HL-60 (cell line): ENCODE results near the gene SPCS1.
A peak's percentile ranks its signal among the peaks of the same experiment; 100 is the strongest.

Source experiments
- DNase-seq, 2 experiments: peaks; one replicate each; pipeline ENCODE4 v3.0.0-alpha.2; 2010 to 2020; ENCODE audit warnings: low read depth in 1 of 2, low spot score in 1 of 2
- H3K27ac ChIP-seq: fragments of 250-450 bp; sonication (Bioruptor Pico); replicated peaks from 2 replicates; pipeline ENCODE4 v1.5.1; 2020; ENCODE audit warnings: mild to moderate bottlenecking, moderate library complexity
- H3K27me3 ChIP-seq: fragments of 250-450 bp; sonication (Bioruptor Pico); 2 replicates; pipeline ENCODE4 v1.5.1; 2021; ENCODE audit warnings: mild to moderate bottlenecking, moderate library complexity; ENCODE audit not compliant: insufficient read depth, poor library complexity, severe bottlenecking
- H3K4me3 ChIP-seq: replicated peaks from 2 replicates; pipeline ENCODE4 v1.5.1; 2011; ENCODE audit warnings: mild to moderate bottlenecking, control low read depth, low read length; ENCODE audit not compliant: insufficient read depth
- GABPA ChIP-seq: IDR thresholded peaks from 2 replicates; pipeline ENCODE4 v1.6.1; 2012; ENCODE audit warnings: low read depth
- POLR2AphosphoS5 ChIP-seq: IDR thresholded peaks from 2 replicates; pipeline ENCODE4 v1.6.1; 2012; ENCODE audit warnings: low read depth
- SPI1 ChIP-seq: IDR thresholded peaks from 2 replicates; pipeline ENCODE4 v1.6.1; 2012; ENCODE audit warnings: low read depth, mild to moderate bottlenecking, borderline replicate concordance
- TF ChIP-seq, protein P1 (sequence below): IDR thresholded peaks from one replicate; pipeline ENCODE4 v1.5.1; 2011; ENCODE audit warnings: low read length, control low read depth, inconsistent platforms; ENCODE audit not compliant: insufficient read depth
- TF ChIP-seq, protein P2 (sequence below): IDR thresholded peaks from 2 replicates; pipeline ENCODE4 v1.6.1; 2012; ENCODE audit warnings: low read depth; ENCODE audit not compliant: insufficient replicate concordance

The SPCS1 gene

DNA sequence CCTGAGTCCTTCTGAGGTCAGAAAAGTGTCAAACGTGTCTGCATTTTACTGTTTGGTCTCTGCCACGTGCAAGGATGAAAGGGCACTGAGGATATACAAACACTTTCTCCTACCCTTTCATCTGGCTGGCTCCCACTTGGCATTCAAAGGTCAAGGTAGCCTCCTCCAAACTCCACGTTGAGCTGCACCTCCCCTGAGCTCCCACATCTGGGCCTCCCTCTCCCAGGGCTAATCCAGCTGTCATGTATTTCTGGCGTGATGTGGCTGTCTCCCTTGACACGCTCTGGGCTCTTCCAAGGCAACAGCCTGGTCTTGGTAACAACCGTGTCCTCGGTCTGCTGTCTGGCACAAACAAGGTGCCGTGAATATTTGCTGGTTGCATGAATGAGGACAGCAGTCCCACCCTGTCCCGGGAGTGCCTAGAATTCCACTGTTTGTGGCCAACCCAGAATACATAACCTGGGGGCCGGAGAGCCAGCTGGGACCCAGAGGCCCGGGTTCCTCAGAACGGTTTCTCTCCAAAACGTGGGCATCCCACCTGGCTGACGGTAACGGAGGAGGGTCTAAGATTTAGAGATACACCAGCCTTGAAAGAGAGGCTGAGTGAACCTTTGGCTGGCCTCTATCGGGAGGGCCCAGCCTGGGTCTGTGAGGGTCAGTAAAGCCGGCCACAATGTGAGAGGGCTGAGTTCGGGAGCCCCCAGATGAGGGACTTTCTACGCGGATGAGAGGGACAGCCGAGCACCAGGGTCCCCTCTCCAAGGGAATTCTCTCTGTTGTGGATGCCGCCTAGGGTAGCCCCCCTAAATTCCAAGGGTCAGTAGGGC, 1.1 kb upstream of the SPCS1 start:
- TF ChIP-seq, protein P1, sequence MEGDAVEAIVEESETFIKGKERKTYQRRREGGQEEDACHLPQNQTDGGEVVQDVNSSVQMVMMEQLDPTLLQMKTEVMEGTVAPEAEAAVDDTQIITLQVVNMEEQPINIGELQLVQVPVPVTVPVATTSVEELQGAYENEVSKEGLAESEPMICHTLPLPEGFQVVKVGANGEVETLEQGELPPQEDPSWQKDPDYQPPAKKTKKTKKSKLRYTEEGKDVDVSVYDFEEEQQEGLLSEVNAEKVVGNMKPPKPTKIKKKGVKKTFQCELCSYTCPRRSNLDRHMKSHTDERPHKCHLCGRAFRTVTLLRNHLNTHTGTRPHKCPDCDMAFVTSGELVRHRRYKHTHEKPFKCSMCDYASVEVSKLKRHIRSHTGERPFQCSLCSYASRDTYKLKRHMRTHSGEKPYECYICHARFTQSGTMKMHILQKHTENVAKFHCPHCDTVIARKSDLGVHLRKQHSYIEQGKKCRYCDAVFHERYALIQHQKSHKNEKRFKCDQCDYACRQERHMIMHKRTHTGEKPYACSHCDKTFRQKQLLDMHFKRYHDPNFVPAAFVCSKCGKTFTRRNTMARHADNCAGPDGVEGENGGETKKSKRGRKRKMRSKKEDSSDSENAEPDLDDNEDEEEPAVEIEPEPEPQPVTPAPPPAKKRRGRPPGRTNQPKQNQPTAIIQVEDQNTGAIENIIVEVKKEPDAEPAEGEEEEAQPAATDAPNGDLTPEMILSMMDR, result no peak
- DNase-seq, result peak in 1 of 2 experiments; percentile 23
- H3K4me3 ChIP-seq, result peak overlapping the region; percentile 76
- peak overlapping the region; percentile 90 for H3K27ac ChIP-seq
- H3K27me3 ChIP-seq, result no peaks in the 10 kb centered on the region

DNA sequence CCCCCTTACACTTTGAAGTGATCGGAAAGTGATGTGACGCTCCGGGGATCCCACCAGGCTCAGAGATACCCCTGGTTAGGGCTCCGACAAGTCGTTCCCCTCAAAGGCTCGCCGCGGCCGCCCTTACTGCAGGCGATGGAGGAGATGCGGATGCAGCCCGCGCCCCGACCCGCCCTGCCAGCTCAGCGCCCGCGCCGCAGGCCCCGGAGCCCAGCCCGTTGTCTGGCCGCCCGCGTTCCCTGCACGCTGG, 543 bp upstream of the SPCS1 start:
- TF ChIP-seq, protein P1, result no peak
- no peak for TF ChIP-seq GABPA
- TF ChIP-seq, protein P2, sequence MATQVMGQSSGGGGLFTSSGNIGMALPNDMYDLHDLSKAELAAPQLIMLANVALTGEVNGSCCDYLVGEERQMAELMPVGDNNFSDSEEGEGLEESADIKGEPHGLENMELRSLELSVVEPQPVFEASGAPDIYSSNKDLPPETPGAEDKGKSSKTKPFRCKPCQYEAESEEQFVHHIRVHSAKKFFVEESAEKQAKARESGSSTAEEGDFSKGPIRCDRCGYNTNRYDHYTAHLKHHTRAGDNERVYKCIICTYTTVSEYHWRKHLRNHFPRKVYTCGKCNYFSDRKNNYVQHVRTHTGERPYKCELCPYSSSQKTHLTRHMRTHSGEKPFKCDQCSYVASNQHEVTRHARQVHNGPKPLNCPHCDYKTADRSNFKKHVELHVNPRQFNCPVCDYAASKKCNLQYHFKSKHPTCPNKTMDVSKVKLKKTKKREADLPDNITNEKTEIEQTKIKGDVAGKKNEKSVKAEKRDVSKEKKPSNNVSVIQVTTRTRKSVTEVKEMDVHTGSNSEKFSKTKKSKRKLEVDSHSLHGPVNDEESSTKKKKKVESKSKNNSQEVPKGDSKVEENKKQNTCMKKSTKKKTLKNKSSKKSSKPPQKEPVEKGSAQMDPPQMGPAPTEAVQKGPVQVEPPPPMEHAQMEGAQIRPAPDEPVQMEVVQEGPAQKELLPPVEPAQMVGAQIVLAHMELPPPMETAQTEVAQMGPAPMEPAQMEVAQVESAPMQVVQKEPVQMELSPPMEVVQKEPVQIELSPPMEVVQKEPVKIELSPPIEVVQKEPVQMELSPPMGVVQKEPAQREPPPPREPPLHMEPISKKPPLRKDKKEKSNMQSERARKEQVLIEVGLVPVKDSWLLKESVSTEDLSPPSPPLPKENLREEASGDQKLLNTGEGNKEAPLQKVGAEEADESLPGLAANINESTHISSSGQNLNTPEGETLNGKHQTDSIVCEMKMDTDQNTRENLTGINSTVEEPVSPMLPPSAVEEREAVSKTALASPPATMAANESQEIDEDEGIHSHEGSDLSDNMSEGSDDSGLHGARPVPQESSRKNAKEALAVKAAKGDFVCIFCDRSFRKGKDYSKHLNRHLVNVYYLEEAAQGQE, result no peak
- TF ChIP-seq SPI1, result no peak
- no peak for TF ChIP-seq POLR2AphosphoS5
- Histone ChIP-seq H3K4me3 (peak overlapping the region; percentile 76), H3K27me3 (no peaks in the 10 kb centered on the region), H3K27ac (peak overlapping the region; percentile 90)
- no peak for DNase-seq

DNA sequence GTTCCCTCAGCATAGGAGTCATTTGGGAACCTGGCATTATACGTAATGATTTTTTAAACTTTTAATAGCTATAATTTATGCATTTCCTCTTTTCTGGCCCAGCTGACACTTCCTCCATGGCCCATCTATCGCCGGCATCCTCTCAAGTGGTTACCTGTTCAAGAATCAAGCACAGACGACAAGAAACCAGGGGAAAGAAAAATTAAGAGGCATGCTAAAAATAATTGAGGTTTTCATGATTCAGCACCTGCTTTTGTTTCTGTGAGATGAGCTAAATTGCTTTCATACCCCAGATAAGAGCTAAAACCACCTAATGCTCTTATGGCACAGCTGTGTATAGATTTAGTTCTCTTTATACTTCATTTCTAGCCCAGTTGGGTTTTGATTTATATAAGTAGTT, 1.7 kb downstream of the SPCS1 start:
- Histone ChIP-seq H3K4me3 (peak overlapping the region; percentile 76), H3K27ac (peak overlapping the region; percentile 90; the same call in 1 of the 2 replicates), H3K27me3 (no peaks in the 10 kb centered on the region)
- DNase-seq, result no peak
- TF ChIP-seq, protein P2, result no peak
- TF ChIP-seq SPI1 (peak; percentile 93), POLR2AphosphoS5 (no peak)

DNA sequence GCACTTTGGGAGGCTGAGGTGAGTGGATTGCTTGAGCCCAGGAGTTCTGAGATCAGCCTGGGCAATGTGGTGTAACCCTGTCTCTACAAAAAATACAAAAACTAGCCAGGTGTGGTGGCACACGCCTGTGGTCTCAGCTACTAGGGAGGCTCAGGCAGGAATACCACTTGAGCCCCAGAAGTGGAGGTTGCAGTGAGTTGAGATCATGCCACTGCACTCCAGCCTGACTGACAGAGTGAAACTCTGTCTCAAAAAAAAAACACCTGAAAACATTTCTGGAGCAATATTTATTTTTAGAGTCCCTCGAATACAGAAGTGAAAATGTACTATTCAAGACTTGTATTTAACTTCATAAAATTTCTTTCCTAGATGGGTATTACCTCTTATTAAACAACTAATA, 4.6 kb downstream of the SPCS1 start:
- TF ChIP-seq SPI1 (no peak), POLR2AphosphoS5 (no peak), GABPA (no peak)
- TF ChIP-seq, protein P1, result no peak
- TF ChIP-seq, protein P2, result no peak
- DNase-seq, result no peak
- H3K27ac ChIP-seq, result no peak overlapping the region
- H3K4me3 ChIP-seq, result no peak overlapping the region
- no peaks in the 10 kb centered on the region for H3K27me3 ChIP-seq
